Smooth muscle cell (in vitro differentiated cells): ENCODE data around the gene PPP1R15B. TPM values are rescaled to one million over a fixed set of nuclear protein-coding genes. Genes with fewer than 3 reads are reported as not detected.

Experiments
- DNase-seq: peaks from one replicate; lab custom pipeline; 2025; ENCODE audit not compliant: unreplicated experiment; lab: John Stamatoyannopoulos, UW
- H2AFZ ChIP-seq: fragments of 200-600 bp; sonication (generic); 2 replicates; pipeline ENCODE4 v1.6.0; 2016; ENCODE audit warnings: antibody characterized with exemption, low read depth, mild to moderate bottlenecking
- H3F3A ChIP-seq: fragments of 200-600 bp; sonication (generic); 2 replicates; pipeline ENCODE4 v1.6.0; 2017; ENCODE audit warnings: antibody characterized with exemption, low read depth
- H3K27ac ChIP-seq: fragments of 200-600 bp; sonication (generic); 2 replicates; pipeline ENCODE4 v1.5.1; 2016; ENCODE audit warnings: low read depth, mild to moderate bottlenecking
- H3K27me3 ChIP-seq: fragments of 200-600 bp; sonication (generic); 2 replicates; pipeline ENCODE4 v1.6.1; 2016; ENCODE audit warnings: low read depth, mild to moderate bottlenecking
- H3K36me3 ChIP-seq: fragments of 200-600 bp; sonication (generic); 2 replicates; pipeline ENCODE4 v1.5.1; 2016; ENCODE audit warnings: low read depth
- H3K4me1 ChIP-seq: fragments of 200-600 bp; sonication (generic); 2 replicates; pipeline ENCODE4 v1.5.1; 2016; ENCODE audit warnings: low read depth
- H3K4me2 ChIP-seq: fragments of 200-600 bp; sonication (generic); 2 replicates; pipeline ENCODE4 v1.6.0; 2016; ENCODE audit warnings: mild to moderate bottlenecking
- H3K4me3 ChIP-seq: fragments of 200-600 bp; sonication (generic); 2 replicates; pipeline ENCODE4 v1.5.1; 2016; ENCODE audit warnings: mild to moderate bottlenecking
- H3K79me2 ChIP-seq: fragments of 200-600 bp; sonication (generic); 2 replicates; pipeline ENCODE4 v1.6.0; 2016; ENCODE audit warnings: low read depth, mild to moderate bottlenecking
- H3K9ac ChIP-seq: fragments of 200-600 bp; sonication (generic); 2 replicates; pipeline ENCODE4 v1.6.0; 2016; ENCODE audit warnings: low read depth
- H3K9me3 ChIP-seq: fragments of 200-600 bp; sonication (generic); replicated peaks from 2 replicates; pipeline ENCODE4 v1.5.1; 2016; ENCODE audit warnings: low read depth
- H4K20me1 ChIP-seq: fragments of 200-600 bp; sonication (generic); 2 replicates; pipeline ENCODE4 v1.6.0; 2016; ENCODE audit warnings: low read depth
- WGBS: methylation state at CpG from one replicate; pipeline ENCODE4 v1.1.7; 2016; ENCODE audit warnings: low lambda C conversion rate; 5-methylcytosine and 5-hydroxymethylcytosine counted together
- polyA plus RNA-seq: library from polyadenylated mRNA; unstranded; fragments of >200 nt; fragmentation: Nextera tagmentation; extraction: Ambion mirVana; gene quantifications from 2 replicates; pipeline ENCODE4 v1.2.1, GENCODE V29; 2016
- total RNA-seq: library from RNA; depleted of rRNA; stranded (reverse); fragments of >200 nt; gene quantifications from 2 replicates; pipeline ENCODE4 v1.2.3, GENCODE V29; 2014
- TF ChIP-seq, protein P1 (sequence below): fragments of 200-600 bp; sonication (generic); IDR thresholded peaks from 2 replicates; pipeline ENCODE4 v1.5.1; 2017; ENCODE audit warnings: borderline replicate concordance, mild to moderate bottlenecking, antibody characterized with exemption; ENCODE audit not compliant: insufficient read depth, poor library complexity, severe bottlenecking

Gene PPP1R15B
- total and polyA plus RNA-seq, 2 experiments from 2014 or later, result 24.1 to 74.8 TPM

DNA sequence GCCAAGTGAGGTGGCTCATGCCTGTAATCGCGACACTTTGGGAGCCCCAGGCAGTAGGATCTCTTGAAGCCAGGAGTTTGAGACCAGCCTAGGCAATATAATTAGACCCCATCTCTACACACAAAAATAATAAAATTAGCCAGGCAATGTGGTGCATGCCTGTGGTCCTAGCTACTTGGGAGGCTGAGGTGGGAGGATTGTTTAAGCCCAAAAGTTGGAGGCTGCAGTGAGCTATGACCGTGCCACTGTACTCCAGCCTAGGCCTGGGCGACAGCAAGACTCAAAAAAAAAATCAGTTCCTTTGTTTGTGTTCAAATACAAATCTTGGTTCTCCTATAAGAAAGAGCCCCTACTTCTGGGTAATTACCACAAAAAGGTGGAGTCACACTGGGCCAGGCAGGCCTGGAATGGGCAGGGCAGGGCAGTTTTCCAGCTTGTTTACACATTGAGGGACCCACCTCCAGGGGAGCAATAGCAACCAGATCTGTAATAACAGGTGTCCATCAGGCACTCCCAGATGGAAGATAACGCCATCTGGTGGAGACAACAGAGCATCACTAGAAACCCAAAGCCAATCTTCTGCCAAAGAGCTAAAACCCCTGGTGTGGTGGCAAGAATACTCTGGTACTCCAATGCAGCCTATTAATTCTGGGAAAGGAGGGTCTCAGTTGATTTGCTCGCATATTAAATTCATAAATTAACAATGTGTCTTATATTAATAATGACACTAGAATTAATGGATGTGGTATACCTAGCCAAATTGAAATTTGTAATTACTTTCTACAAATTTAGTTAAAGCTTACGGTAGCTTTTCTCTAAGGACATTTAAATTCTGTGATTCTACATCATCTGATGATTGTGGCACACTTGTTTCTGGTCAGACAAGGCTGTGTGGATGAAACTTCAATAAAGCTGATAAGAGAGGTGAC lies 13.2 kb downstream of the PPP1R15B start:
- TF ChIP-seq, protein P1, sequence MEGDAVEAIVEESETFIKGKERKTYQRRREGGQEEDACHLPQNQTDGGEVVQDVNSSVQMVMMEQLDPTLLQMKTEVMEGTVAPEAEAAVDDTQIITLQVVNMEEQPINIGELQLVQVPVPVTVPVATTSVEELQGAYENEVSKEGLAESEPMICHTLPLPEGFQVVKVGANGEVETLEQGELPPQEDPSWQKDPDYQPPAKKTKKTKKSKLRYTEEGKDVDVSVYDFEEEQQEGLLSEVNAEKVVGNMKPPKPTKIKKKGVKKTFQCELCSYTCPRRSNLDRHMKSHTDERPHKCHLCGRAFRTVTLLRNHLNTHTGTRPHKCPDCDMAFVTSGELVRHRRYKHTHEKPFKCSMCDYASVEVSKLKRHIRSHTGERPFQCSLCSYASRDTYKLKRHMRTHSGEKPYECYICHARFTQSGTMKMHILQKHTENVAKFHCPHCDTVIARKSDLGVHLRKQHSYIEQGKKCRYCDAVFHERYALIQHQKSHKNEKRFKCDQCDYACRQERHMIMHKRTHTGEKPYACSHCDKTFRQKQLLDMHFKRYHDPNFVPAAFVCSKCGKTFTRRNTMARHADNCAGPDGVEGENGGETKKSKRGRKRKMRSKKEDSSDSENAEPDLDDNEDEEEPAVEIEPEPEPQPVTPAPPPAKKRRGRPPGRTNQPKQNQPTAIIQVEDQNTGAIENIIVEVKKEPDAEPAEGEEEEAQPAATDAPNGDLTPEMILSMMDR, result peak; percentile 68
- H3K4me2 ChIP-seq, result no peak overlapping the region
- no peaks in the 10 kb centered on the region for H3K9me3 ChIP-seq
- no peaks in the 10 kb centered on the region for H3K27me3 ChIP-seq
- no peak overlapping the region for H2AFZ ChIP-seq
- no peaks in the 10 kb centered on the region for H3K4me1 ChIP-seq
- H3K4me3 ChIP-seq, result no peak overlapping the region
- H3F3A ChIP-seq, result no peaks in the 10 kb centered on the region
- no peaks in the 10 kb centered on the region for H3K79me2 ChIP-seq
- 75% methylated on average over 7 of the region's 7 CpGs for WGBS
- no peak overlapping the region for H3K27ac ChIP-seq
- H4K20me1 ChIP-seq, result peaks cover 31% of the 10 kb centered on the region
- no peak for DNase-seq
- H3K36me3 ChIP-seq, result peaks cover 2% of the 10 kb centered on the region
- no peak overlapping the region for H3K9ac ChIP-seq

DNA sequence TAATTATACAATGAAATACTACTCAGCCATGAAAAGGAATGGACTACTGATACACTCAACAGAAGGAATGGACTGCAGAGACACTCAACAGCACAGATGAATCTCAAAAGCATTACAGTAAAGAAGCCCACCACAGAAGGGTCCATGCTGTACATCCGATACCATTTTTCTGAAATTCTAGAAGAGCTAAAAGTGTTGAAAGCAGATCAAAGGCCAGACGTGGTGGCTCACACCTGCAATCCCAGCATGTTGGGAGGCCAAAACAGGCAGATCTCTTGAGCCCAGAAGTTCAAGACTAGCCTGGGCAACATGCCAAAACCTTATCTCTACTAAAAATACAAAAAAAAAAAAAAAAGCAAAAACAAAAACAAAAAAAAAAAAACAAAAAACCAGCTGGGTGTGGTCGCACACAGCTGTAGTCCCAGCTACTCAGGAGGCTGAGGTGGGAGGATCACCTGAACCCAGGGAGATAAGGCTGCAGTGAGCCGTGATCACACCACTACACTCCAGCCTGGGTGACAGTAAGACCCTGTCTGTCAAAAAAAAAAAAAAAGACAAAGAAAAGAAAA lies 15.5 kb downstream of the PPP1R15B start:
- Histone ChIP-seq H3K27me3 (no peaks in the 10 kb centered on the region), H3K4me1 (no peaks in the 10 kb centered on the region), H3K36me3 (no peaks in the 10 kb centered on the region), H3F3A (no peaks in the 10 kb centered on the region), H3K27ac (no peak overlapping the region), H3K4me3 (no peak overlapping the region), H4K20me1 (peaks cover 8% of the 10 kb centered on the region), H3K79me2 (no peaks in the 10 kb centered on the region), H3K9me3 (no peaks in the 10 kb centered on the region), H3K9ac (no peak overlapping the region), H3K4me2 (no peak overlapping the region), H2AFZ (no peak overlapping the region)
- TF ChIP-seq, protein P1, result no peak
- no peak for DNase-seq
- 99% methylated on average over 4 of the region's 4 CpGs for WGBS

DNA sequence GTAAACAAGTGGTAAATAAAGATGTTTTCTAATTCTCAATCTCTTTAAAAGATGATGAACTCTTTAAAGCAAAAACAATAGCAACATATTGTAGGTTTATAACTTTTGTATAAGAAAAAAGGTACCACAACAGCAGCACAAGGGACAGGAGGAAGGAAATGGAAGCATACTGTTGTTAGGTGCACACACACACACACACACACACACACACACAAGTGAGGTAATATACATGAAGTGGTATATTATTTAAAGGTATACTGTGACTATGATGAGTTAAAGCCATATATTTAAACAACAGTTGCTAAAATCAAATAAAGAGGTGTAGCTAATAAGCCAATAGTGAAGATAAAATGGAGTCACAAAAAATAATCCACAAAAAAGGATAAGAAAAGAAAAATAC lies 20.0 kb downstream of the PPP1R15B start:
- Histone ChIP-seq H3K9ac (no peak overlapping the region), H3K36me3 (no peaks in the 10 kb centered on the region), H2AFZ (no peak overlapping the region), H3K4me3 (no peak overlapping the region), H3K9me3 (no peaks in the 10 kb centered on the region), H3K27ac (no peak overlapping the region), H4K20me1 (no peaks in the 10 kb centered on the region), H3K79me2 (no peaks in the 10 kb centered on the region), H3K4me2 (no peak overlapping the region), H3F3A (no peaks in the 10 kb centered on the region), H3K4me1 (no peaks in the 10 kb centered on the region), H3K27me3 (peaks cover 9% of the 10 kb centered on the region)
- DNase-seq, result no peak
- TF ChIP-seq, protein P1, result no peak
